GM19328 (cell line): ENCODE results near the gene ARHGEF10L.

ENCODE experiments used
- ATAC-seq: cut with Tn5 transposase; IDR thresholded peaks from one replicate; pipeline ENCODE4 v1.9.1; 2021; ENCODE audit warnings: mild to moderate bottlenecking, moderate library complexity; ENCODE audit not compliant: unreplicated experiment

Gene ARHGEF10L

DNA sequence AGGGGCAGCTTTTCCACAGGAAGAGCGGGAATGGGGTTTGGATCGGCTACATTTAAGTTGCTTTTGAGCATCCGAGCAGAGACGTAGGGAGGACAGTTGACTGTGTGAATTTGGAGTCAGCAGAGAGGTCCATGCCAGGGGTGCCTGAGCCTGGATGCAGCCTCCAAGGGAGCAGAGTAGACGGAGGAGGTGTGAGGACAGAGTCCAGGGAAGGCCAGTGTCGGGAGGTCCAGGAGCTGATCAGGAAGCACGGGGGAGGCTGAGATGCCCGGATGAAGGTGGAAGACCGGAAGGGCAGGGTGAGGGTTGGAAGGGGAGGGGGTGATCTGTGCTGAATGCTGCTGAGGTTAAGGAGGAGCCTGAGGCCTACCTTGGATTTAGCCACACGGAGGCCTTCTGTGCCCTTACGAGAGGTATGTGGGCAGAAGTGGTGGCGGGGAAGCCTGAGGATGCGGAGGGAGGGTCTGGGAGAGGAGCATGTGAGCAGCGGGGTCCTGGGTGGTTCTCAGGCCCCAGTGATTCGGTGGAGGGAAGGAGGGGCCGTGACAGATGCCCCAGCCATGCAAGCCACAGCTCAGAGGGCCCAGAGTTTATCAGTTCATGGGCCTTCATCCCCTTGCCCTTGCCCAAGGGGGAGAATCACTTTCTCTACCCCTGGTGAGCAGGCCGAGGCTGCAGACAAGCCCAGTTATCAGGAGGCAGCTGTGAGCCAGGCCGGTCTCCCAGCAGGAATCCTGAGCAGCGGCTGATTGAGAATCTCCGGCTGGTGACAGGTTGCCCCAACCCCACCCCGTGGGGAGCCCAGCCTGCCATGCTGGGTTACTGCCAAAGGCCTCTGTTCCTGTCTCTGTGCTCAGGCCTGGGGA is 161.7 kb downstream of the ARHGEF10L start:
- no peak for ATAC-seq

DNA sequence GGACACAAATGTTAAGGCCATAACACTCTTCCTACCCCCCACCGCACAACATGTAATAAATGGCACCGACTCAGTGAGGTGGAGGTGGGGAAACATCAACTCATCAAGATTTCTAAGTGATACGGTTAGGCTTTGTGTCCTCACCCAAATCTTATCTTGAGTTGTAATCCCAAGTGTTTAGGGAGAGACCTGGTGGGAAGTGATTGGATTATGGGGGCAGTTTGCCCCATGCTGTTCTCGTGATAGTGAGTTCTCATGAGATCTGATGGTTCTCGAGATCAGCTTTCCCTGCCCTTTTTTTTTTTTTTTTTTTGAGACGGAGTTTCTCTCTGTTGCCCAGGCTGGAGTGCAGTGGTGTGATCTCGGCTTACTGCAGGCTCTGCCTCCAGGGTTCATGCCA is 164.7 kb downstream of the ARHGEF10L start:
- no peak for ATAC-seq

DNA sequence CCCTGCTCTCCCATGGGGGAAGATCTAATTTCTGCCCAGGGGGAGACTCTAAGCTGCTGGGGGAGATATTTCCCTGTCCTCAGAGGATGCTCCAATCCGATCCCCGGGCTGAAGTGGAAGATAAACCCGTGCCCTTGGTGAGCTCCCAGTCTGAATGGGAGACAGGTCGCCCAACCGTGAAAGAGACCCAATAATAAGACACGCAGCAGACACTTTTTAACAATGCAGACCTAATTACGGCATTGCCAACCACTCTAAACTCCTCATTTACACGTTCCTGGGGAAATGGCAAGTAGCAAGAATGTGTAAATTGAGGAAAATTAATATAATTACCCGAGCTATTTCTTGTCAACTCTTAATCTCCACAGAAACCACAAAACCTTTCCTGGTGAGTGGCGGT is 166.9 kb downstream of the ARHGEF10L start:
- no peak for ATAC-seq

DNA sequence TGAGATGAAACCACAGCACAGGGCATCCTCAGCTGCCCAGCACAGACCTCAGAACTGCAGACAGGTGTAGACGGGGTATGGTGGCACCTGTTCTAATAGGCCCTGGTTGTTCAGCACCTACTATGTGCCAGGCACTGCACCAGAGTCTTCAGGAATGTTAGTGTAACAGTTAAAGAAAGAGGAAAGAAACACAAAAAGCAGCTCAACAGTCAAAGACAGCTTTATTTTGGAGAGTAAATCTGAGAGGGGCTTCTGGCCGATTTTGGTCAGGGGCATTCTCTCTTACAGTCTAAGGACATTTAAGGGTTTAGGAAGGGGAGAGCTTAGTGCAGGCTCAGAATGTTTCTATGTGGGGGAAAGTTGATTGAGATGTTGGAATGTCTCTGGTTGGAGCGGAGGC is 170.5 kb downstream of the ARHGEF10L start:
- no peak for ATAC-seq

DNA sequence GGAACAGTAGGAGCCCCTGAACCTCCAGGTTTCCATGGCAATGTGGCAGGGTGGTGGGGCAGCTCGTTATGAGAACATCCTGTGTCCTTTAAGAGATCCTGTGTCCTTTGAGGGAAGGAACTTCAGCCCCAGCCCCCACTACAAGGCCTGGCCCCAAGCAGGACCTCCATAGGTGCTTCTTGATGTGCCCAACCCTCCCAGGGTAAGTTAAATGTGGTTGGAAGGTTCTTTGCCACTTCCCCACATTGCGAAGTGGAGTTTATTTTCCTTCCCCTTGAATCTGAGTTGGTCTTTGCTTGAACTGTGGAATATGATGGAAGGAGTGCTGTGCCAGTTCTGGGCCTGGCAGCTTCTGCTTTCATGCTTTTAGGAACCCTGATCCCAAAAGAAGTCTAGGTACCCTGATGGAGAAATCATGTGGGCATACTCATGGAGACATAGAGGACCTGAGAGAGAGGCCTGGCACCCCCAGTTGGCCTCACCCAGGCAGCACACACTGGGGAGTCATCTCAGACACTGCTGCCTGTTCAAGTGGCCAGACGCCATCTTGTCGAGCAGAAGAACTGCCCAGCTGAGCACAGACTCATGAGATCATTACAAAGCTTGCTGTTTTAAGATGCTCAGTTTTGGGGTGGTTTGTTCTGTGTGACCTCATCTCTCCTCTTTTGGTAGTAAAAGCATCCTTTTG is 171.5 kb downstream of the ARHGEF10L start:
- ATAC-seq = no peak

DNA sequence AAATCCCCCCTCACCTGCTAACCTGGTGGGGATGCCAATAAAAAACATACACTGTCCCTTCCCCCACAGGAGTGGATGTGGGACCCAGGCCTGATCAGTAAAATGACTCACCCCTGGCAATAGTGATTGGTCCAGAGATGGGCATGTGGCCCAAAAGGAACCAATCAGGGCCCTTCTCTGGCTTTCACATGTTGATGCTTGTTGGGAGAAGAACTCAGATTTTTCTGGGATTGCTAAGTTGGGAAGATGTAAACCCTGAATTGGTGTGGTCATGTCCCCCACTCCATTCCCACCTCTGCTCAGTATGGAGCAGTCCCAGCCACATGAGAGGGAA is 172.0 kb downstream of the ARHGEF10L start:
- no peak for ATAC-seq

DNA sequence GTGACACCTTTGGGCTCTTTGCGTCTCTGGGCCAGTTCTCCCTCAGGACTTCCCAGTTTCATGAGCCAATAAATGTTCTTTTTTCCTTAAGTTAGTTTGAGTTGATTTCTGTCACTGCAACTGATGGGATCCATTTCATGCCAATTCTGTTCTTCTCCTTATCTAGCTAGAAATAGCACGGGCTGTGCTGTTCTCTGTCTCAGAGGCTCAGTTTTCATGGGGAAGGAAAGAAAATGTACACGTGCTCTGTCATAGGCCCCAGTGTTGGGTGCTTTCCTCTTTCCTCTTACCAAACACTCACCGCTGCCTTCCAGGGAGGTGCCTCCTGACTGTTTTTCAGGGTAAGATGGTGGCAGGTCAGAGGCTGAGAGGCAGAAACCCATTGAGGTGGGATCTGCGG is 172.4 kb downstream of the ARHGEF10L start:
- no peak for ATAC-seq

DNA sequence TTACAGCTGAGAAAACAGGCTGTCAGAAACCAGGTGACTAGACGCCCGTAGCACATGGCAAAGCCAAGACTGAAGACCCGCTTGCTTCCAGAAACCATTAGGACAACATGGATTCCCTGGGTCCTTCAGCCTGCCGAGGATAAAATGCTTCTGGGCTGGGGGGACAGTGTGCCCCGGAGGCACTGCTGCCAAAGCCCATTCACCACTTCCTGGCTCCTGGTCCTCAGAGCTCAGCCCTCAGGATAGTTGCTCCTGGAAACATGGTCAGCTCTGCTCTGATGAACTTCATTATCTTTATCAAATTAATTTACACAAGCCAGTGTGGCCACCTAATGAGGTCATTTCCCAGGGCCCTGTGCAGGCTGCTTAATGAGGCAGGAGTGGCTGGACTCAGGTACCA is 174.5 kb downstream of the ARHGEF10L start:
- no peak for ATAC-seq

DNA sequence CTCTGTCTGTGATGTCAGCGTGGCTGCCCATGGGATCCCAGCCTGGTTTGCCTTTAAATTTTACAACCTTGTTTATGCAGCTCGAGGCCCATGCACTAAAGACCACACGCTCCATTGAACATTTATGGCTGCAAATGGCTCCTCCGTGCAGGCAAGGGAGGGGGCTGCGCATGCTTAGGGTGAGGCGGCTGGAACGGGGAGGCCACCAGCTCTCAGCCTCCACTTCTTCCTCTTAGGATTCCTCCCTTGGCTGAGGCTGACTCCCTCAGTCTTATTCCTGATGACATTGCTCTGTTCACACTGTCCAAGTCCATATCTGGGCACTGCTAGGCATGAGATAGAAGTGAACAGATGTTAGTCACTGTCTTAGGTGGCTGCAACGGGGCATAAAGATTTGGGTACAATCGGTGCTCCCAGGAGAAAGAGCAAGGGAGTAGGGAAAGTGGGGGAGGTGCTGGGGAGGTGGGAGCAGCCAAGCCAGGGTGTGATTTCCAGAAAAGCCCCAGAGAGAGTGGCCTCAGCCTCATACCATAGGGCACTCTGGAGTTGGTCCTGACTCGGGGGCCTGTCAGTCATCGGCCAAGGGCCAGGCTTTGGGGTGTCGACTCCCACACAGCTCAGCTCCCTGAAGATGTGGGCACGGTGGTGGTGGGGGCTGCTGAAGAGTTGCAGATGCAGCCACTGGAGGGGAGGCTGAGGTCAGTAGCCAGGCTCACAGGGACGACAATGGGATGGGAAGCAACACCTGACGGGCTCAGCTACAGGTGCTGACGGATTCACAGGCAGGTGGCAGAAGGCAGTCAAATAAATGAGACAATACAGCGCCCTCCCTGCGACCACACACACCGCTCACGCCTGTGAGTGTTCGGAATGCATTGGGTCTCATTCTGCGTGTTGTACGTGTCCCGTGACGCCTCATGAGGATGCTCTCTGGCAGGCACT is 178.4 kb downstream of the ARHGEF10L start:
- no peak for ATAC-seq

DNA sequence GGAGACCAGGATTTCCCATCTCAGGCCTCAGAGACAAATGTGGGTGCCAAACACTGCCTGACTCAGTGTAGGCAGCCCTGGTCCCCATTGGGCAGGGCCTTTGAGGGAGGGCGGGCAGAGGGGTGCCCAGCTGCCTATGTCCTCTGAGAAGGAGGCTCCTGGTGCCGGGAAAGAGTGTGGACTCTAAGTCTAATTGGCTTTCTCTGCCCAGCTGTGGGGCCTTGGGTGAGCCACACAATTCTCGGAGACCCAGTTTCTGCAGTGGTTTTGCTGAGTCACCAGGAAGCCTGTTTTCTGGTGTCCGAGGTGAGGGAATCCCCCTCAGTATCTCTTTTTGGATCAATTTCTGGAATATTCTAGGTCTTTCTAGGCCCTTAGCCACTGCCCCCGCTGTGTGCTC is 180.4 kb downstream of the ARHGEF10L start:
- ATAC-seq = no peak

DNA sequence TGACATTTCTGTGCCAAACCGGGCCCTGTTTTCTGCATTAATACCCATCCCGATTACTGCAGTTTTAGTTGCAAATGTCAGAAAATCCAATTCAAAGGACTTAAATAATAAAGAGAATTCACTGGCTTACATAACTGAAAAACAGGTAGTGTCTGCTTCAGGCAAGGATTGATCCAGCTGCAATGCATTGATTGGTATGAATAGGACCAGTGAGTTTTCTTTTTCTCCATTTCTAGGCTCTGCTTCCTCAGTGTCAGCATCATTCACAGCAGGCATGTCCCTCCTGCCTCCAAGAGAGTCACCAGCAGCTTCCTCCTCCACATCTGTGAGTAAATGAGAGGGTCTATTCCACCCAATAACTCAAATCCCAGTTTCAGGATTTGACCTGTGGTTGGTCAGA is 181.9 kb downstream of the ARHGEF10L start:
- ATAC-seq = no peak

DNA sequence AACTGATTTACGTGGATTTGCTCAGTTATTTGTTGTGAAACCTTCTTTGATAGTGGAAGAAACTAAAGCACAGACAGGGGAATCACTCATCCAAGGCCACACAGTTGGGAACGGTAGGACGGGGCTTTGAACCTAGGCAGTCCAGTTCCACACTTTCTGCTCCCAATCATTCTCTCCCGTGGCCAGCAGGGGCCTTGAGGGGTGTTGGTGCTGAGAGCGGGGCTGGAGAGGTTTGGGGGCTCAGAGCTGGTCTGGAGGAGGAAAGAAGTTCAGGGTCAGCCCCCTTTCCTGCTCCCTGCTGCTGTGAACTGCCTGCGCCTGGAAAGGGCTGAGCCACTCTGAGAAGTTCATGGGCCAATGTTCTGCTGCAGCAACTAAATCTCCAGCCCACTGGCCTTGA is 184.2 kb downstream of the ARHGEF10L start:
- no peak for ATAC-seq

DNA sequence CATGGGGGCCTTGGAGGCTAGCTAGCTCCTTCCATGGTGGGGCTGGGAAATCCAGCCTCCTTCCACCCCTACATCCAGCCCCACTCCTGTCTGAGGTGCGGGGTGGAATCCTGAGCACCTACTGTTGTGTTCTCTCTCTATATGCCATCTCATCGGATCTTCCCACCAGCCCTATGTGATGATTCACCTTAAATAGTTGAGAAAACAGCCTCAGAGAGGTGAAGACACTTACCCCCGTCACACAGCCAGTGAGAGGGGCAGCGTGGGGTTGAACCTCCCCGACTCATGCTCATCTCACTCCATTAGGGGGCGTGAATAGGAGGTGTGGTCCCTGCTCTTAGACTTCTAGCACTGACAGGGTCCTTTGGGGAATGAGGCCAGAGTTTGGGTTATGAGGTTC is 184.7 kb downstream of the ARHGEF10L start:
- ATAC-seq = no peak

DNA sequence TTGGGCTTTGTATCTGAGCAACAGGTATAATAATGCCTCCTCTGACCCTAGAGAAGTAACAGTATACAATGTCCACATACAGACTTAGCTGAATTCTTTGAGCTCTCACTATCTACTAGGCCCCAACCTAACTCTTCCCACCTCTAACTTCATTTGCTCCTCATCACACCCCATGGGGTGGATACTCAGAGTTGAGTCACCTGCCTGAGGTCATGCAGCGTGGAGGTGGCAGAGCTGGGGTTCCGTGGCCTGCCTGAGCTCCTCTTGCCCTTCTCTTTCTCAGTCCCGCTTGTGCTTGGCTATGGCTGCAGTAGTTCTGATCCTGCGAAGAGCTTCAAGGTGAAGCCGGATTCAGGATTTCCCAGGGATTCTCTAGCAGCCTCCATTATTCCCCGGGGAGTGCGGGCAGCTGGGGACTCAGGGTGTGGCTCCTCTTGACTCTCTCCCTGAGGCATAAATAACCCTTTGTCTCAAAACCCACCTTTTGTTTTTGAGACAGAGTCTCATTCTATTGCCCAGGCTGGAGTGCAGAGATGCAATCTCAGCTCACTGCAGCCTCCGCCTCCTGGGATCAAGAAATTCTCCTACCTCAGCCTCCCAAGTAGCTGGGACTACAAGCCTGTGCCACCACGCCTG is 185.7 kb downstream of the ARHGEF10L start:
- no peak for ATAC-seq

DNA sequence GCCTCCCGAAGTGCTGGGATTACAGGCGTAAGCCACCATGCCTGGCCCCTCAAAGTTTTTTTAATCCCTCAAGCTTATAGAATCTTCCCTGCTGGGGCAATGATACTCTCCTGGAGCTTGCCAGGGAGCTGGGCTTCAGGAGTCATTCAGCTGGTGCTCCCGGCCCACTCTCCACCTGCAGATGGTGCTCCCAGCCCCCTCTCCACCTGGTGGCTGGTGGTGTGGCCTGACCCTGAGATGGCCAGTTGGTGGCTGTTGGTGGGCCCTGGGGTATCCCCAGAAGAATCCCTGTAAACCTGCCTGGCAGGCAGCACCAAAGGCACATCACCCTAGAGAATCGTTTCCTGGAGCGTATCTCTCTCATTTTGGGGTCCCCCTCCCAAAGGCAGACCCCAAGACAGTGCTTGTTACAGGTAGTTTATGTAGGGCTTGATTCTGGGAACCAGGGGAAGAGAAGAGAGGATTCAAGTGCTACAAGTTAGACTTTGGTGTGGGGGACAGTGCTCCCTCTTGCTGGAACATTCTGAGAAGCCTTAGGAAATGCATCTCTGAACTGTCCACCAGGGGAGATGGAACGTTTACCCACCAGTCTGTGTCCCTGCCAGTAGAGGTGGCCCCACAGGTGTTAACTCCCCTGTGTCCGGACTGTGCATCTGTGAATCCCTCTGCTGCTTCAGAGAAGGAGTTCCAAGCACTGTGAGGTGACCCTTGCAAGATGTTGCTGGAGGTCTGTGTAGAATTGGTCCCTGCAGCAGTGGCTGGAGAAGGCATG is 186.5 kb downstream of the ARHGEF10L start:
- no peak for ATAC-seq

DNA sequence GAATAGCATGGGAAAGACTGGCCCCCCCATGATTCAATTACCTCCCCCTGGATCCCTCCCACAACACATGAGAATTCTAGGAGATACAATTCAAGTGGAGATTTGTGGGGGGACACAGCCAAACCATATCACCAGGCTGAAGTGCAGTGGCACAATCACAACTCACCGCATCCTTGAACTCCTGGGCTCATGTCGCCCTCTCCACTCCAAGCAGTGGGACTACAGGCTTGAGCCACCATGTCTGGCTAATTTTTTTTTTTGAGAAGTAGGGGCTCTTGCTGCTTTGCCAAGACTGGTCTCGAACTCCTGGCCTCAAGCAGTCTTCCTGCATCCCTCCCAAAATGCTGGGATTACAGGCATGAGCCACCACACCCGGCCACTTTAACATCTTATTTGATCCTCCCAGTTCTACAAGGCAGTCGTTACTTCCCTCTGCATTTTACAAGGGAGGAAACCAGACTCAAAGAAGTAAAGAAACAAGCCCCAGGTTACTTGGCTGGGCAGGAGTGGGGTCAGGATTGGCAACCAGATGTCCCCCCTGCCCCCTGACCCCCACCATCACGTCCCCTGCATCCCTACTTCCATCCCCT is 188.7 kb downstream of the ARHGEF10L start:
- no peak for ATAC-seq

DNA sequence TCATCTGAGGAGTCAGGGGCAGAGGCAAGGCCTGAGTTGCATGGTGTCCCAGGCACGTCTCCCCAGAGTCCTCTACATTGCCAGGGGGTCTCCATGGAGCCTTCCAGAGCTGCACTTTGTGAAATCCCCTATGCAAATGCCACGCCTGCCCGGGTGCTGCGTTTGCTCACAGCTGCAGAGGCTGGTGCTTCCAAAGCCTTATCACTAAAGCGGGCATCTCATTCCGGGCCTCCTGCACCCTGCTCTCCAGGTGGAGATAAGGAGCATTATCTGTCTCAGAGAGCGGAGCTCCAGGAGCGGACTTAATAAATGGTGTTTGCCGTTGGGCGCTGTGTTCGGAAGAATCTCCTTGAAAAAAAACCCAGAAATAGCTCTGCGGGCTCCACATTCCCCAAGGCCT is 189.8 kb downstream of the ARHGEF10L start:
- ATAC-seq = no peak

DNA sequence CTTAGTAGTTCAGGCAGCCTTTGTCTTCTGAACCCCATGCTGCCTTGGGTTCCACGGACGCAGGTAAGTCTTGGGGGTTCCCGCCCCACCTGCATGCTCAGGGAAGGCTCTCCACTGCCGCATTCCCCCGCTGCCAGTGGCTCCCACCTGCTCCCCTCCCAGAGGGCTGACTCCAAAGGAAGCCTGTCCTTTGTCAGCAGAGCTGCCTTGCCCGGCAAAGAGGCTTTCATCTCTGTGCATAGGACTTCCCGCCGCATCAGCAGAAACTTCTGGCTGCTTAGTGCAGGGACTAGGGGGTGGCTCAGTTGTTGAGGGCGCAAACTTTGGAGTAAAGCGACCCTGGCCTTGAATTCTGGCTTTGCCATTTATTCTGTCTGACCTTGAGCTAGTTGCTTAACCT is 190.4 kb downstream of the ARHGEF10L start:
- ATAC-seq = no peak

DNA sequence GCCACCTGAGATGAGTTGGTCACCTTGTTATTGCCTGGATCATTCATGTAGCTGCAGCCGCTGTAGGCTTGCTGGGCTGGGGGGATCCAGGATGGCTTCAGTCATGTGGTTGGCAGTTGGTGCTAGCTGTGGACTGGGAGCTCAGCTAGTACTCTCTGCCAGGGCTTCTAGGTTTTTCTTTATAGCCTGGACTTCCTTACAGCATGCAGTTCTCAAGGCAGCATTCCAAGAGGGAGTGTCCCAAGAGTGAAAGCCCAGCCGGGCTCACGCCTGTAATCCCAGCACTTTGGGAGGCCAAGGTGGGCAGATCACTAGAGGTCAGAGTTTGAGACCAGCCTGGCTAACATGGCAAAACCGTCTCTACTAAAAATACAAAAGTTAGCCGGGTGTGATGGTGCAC is 192.0 kb downstream of the ARHGEF10L start:
- ATAC-seq = no peak

DNA sequence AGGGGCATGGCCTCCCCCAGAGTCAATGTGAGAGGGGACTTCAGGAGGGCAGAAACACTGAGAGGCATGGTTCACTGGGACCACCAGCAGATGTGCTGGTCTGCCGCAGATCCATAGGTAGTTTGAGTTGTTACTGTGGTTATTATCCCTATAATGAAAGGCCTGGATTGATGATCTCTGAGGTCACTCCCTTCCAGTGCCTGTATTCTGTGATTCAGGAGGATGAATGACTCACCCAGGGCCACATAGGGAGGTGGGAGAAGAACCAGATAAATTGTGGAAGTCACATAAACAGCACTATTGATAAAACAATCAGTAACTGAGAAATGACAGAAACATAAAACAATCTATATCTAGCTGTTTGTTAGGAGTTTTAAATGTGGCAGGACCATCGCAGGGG is 193.0 kb downstream of the ARHGEF10L start:
- no peak for ATAC-seq
